Spleen (tissue), 11 donors: ENCODE results near the gene DKK3. TPM values are rescaled to one million over a fixed set of nuclear protein-coding genes. Genes with fewer than 3 reads are reported as not detected.
A peak's percentile ranks its signal among the peaks of the same experiment; 100 is the strongest.

Source experiments
- DNase-seq: peaks from one replicate; pipeline ENCODE4 v3.0.0-alpha.2; 2020
- H3K27ac ChIP-seq, 8 donors: fragments of 200-600 bp; sonication (generic) in 7 of 8; 1 replicate in 4 of 8; 2 replicates in 4 of 8; pipeline versions ENCODE4 v1.5.0 to v1.8.0; 2016 to 2021; ENCODE audit warnings: inconsistent platforms in 4 of 8, mild to moderate bottlenecking in 4 of 8, moderate library complexity in 1 of 8
- H3K27me3 ChIP-seq, 7 donors: fragments of 200-600 bp; sonication (generic) in 6 of 7; replicated peaks in 1 of 7; 1 replicate in 4 of 7; 2 replicates in 3 of 7; pipeline versions ENCODE4 v1.5.0 to v1.8.0; 2016 to 2021; ENCODE audit warnings: inconsistent platforms in 3 of 7, mild to moderate bottlenecking in 1 of 7
- H3K36me3 ChIP-seq, 6 donors: fragments of 200-600 bp; sonication (generic) in 5 of 6; 1 replicate in 4 of 6; 2 replicates in 2 of 6; pipeline versions ENCODE4 v1.5.0 to v1.8.0; 2016 to 2021; ENCODE audit warnings: inconsistent platforms in 2 of 6
- H3K4me1 ChIP-seq, 6 donors: fragments of 200-600 bp; sonication (generic) in 5 of 6; 1 replicate in 3 of 6; 2 replicates in 3 of 6; pipeline versions ENCODE4 v1.5.0 to v1.8.0; 2016 to 2021; ENCODE audit warnings: inconsistent platforms in 3 of 6
- H3K4me3 ChIP-seq, 8 donors: fragments of 200-600 bp; sonication (generic) in 7 of 8; 1 replicate in 4 of 8; 2 replicates in 4 of 8; pipeline versions ENCODE4 v1.5.0 to v1.8.0; 2016 to 2021; ENCODE audit warnings: inconsistent platforms in 4 of 8, mild to moderate bottlenecking in 4 of 8, moderate library complexity in 2 of 8
- H3K9me3 ChIP-seq, 8 donors: fragments of 200-600 bp; sonication (generic) in 7 of 8; 1 replicate in 4 of 8; 2 replicates in 4 of 8; pipeline versions ENCODE4 v1.5.0 to v1.8.0; 2016 to 2021; ENCODE audit warnings: inconsistent platforms in 4 of 8
- POLR2A ChIP-seq, 3 donors: fragments of 450-650 bp; IDR thresholded peaks; one replicate each; pipeline ENCODE4 v1.5.1; 2017; ENCODE audit warnings: antibody characterized with exemption in 3 of 3, mild to moderate bottlenecking in 1 of 3
- POLR2AphosphoS5 ChIP-seq, 3 donors: sonication (generic); formaldehyde crosslinking; IDR thresholded peaks; one replicate each; pipeline ENCODE4 v1.5.1; 2017; ENCODE audit warnings: antibody characterized with exemption in 3 of 3
- WGBS, 5 donors: extraction: QIAGEN DNeasy Blood & Tissue Kit in 3 of 5; methylation state at CpG; one replicate each; pipeline versions ENCODE4 v1.1.5 to v1.1.7; 2013 to 2018; 5-methylcytosine and 5-hydroxymethylcytosine counted together
- intact Hi-C: fragments of 100-400 bp; cut with DNase I; formaldehyde crosslinking; loops from one replicate; pipeline ENCODE4 v1.15.0; 2023; ENCODE audit warnings: low total_unique reads
- polyA plus RNA-seq, 3 donors: library from polyadenylated mRNA; stranded (reverse); fragments of 200-250 nt; gene quantifications; one replicate each; pipeline ENCODE4 v1.2.1, GENCODE V29; 2013
- total RNA-seq, 7 donors: library from RNA; depleted of rRNA in 3 of 7; stranded (reverse); fragments of >200 nt in 3 of 7; fragmentation: NEBNext Ultra II Directional in 4 of 7; extraction: Animal tissue kit (Norgen Biotek cat#: 25700) in 4 of 7; gene quantifications; one replicate each; pipeline versions ENCODE4 v1.1.0 to v1.2.1, GENCODE V29; 2016 to 2021
- TF ChIP-seq, protein P1 (sequence below), 11 experiments: fragments of 200-600 bp in 7 of 11; fragments of 450-650 bp in 4 of 11; sonication (generic) in 4 of 11; IDR thresholded peaks in 8 of 11; conservative IDR thresholded peaks in 3 of 11; 1 replicate in 7 of 11; 2 replicates in 4 of 11; pipeline versions ENCODE4 v1.4.0 to v1.8.0; 2016 to 2021; ENCODE audit warnings: antibody characterized with exemption in 11 of 11, inconsistent platforms in 4 of 11, mild to moderate bottlenecking in 1 of 11
- donor health status: healthy with polysubstance abuse.
- donor health status: DM: no; HTN: no; CAD: no; lungs with moderate emphysema.
- donor health status: DM: no; HTN: no; CAD: no.
- donor health status: Bipolar disorder and iron deficiency.
- donor health status: healthy.
- donor health status: DM: no; HTN: no; CAD: no.
- donor health status: DM: yes; HTN: yes; CAD: no.

DKK3 gene
- total and polyA plus RNA-seq, 10 donors = 8.6 to 111 (median 45.9) TPM

DNA sequence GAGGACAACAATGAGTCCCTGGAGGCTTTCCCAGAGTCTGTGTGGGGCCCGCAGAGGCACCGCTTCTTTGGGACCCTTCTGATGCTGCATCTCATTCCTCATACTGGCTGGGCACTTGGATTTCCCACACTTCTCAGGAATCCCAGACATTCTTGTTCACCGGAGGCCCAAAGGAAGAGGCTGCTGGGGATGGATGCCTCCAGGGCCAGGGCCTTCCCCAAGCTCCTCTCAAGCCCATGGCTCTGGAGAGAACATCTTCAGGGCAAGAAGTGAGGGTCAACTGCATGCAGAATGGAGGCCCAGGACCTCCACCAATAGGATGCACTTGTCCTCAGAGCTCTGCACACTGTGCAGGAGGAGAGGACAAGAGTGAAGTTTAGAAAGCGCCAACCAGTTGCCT is 34.6 kb downstream of the DKK3 start:
- 84 to 93% (median 90%) methylated on average over 4 of the region's 4 CpGs for WGBS, 5 donors
- no peak for TF ChIP-seq POLR2AphosphoS5 (IDR thresholded peaks at IDR 0.05)
- no peak for TF ChIP-seq POLR2A (IDR thresholded peaks at IDR 0.05)
- TF ChIP-seq, protein P1, sequence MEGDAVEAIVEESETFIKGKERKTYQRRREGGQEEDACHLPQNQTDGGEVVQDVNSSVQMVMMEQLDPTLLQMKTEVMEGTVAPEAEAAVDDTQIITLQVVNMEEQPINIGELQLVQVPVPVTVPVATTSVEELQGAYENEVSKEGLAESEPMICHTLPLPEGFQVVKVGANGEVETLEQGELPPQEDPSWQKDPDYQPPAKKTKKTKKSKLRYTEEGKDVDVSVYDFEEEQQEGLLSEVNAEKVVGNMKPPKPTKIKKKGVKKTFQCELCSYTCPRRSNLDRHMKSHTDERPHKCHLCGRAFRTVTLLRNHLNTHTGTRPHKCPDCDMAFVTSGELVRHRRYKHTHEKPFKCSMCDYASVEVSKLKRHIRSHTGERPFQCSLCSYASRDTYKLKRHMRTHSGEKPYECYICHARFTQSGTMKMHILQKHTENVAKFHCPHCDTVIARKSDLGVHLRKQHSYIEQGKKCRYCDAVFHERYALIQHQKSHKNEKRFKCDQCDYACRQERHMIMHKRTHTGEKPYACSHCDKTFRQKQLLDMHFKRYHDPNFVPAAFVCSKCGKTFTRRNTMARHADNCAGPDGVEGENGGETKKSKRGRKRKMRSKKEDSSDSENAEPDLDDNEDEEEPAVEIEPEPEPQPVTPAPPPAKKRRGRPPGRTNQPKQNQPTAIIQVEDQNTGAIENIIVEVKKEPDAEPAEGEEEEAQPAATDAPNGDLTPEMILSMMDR (IDR thresholded peaks at IDR 0.05 in 8 of 11, conservative IDR thresholded peaks at IDR 0.05 in 3 of 11) = no peak
- Histone ChIP-seq H3K9me3 (no peaks in the 10 kb centered on the region), H3K27ac (peak overlapping the region in 6 of 8 donors; percentile 7 to 58 (median 41)), H3K4me3 (no peak overlapping the region), H3K4me1 (peaks cover 8 to 64% (median 22%) of the 10 kb centered on the region in 6 donors), H3K36me3 (no peaks in the 10 kb centered on the region), H3K27me3 (no peaks in the 10 kb centered on the region)
- intact Hi-C loops = no loop called here
- no peak for DNase-seq

DNA sequence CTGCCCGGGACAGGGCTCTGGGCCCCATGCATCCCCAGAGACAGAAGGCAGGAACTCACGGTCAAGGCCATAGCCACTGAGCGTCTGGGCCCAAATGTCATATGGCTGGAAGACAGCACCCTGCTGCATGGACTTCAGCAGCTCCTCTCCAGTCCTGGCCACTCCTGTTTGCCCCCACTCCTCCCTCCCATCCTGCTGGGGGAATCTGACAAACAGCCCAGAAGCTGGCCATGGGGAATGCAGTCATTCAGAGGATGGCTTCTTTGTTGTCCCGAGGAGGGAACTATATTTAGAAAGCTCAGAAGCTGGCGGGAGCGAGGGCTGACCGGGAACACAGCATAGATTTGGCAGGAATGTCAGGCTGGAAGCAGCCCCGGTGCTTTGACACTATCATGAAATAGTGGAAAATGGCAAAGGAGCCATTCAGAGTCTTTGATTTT is 35.0 kb downstream of the DKK3 start:
- Histone ChIP-seq H3K27me3 (no peaks in the 10 kb centered on the region), H3K36me3 (no peaks in the 10 kb centered on the region), H3K4me3 (no peak overlapping the region), H3K9me3 (no peaks in the 10 kb centered on the region), H3K27ac (peak overlapping the region in 6 of 8 donors; percentile 7 to 61 (median 52)), H3K4me1 (peaks cover 4 to 60% (median 17%) of the 10 kb centered on the region in 6 donors)
- no peak for DNase-seq
- WGBS, 5 donors = 53 to 79% (median 74%) methylated on average over 8 of the region's 8 CpGs
- TF ChIP-seq, protein P1 (IDR thresholded peaks at IDR 0.05 in 8 of 11, conservative IDR thresholded peaks at IDR 0.05 in 3 of 11) = no peak
- TF ChIP-seq POLR2AphosphoS5 (IDR thresholded peaks at IDR 0.05) = peak in 2 of 3 donors; percentile 17 to 28
- intact Hi-C loops = no loop called here

DNA sequence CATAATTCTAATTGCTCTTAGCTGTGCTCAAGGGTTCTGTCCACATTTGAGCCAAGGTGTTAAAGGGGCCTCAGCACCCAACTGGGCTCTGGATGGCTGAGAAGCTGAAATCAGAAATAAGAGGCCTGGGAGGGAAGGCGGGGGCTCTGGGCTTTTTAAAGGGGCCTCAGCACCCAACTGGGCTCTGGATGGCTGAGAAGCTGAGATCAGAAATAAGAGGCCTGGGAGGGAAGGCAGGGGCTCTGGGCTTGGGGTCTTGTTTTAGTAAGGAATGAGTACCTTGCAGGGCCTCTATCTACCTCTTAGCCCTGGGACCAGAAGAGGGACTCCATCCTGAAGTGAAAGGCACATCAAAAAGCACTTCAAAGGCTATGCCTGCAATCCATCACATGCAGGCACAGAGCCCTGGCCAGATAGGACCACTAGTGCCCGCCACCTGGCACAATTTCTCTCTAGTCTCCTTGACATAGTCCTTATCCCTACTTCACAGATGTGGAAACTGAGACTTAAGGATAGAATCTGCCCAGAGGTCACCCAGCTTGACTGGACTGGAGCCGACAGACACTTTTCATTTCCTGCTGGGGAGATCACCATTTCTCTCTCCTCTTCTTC is 35.6 kb downstream of the DKK3 start:
- no peak overlapping the region for H3K4me3 ChIP-seq
- H3K27ac ChIP-seq = peak overlapping the region in 6 of 8 donors; percentile 7 to 61 (median 52)
- TF ChIP-seq, protein P1 (IDR thresholded peaks at IDR 0.05 in 8 of 11, conservative IDR thresholded peaks at IDR 0.05 in 3 of 11) = no peak
- TF ChIP-seq POLR2AphosphoS5 (IDR thresholded peaks at IDR 0.05) = no peak
- no peak for TF ChIP-seq POLR2A (IDR thresholded peaks at IDR 0.05)
- intact Hi-C loops = no loop called here
- DNase-seq = peak; percentile 41
- peaks cover 3 to 54% (median 17%) of the 10 kb centered on the region in 6 donors for H3K4me1 ChIP-seq
- no peaks in the 10 kb centered on the region for H3K36me3 ChIP-seq
- H3K27me3 ChIP-seq = no peaks in the 10 kb centered on the region
- 57 to 94% (median 82%) methylated on average over 3 of the region's 3 CpGs for WGBS, 5 donors
- H3K9me3 ChIP-seq = no peaks in the 10 kb centered on the region

DNA sequence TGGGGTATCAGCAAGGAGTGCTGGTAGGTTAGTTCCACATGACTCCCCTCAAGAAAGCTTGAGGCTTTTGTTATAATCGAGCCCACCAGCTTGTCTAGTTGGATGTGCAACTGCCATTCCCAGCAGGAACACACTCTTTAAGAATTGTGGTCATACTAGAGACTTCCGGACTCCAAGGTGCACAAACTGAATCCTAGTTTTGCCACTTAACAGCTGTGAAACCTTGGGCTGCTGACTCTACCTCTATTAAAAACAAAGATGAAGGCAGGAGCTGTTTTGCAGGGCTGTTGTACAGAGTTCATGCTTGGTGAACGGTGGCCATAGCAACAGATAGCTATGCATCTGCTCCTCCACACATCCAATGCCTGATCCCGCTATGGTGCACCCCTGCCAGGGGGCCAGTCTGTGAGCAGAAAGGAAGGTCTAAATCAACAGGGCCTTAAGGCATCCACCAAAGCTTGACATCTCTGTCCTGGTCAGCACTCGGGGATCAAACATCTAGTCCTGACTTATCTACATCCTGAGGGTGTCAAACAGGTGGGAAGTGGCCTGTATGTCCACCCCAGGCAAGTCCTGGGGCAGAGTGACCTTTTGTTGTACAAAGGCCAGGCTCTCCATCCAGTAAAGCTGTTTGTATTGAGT is 36.4 kb downstream of the DKK3 start:
- TF ChIP-seq POLR2A (IDR thresholded peaks at IDR 0.05) (no peak), POLR2AphosphoS5 (IDR thresholded peaks at IDR 0.05) (no peak)
- TF ChIP-seq, protein P1 (IDR thresholded peaks at IDR 0.05 in 8 of 11, conservative IDR thresholded peaks at IDR 0.05 in 3 of 11) = no peak
- Histone ChIP-seq H3K4me1 (peaks cover 0 to 46% (median 11%) of the 10 kb centered on the region in 6 donors), H3K9me3 (no peaks in the 10 kb centered on the region), H3K36me3 (no peaks in the 10 kb centered on the region), H3K27ac (peak overlapping the region in 4 of 8 donors; percentile 7 to 58 (median 50)), H3K27me3 (no peaks in the 10 kb centered on the region), H3K4me3 (no peak overlapping the region)
- no peak for DNase-seq
- intact Hi-C loops = no loop called here
- 81 to 86% (median 83%) methylated on average over 5 of the region's 5 CpGs for WGBS, 5 donors
